PC-3 (cell line): ENCODE measurements around the gene INS. TPM values are rescaled to one million over a fixed set of nuclear protein-coding genes. Genes with fewer than 3 reads are reported as not detected.

Experiments used
- ATAC-seq: fragments of 200-7000 bp; cut with Tn5 transposase; 2 replicates; pipeline ENCODE4 v1.9.1; 2020; ENCODE audit warnings: mild to moderate bottlenecking, moderate library complexity
- BruUV-seq: library from RNA; stranded (reverse); fragments of 400-500 nt; replicated peaks from 2 replicates; lab custom pipeline; 2021; lab: Mats Ljungman, UMichigan
- CTCF ChIA-PET: fragments of 300-600 bp; sonication (Branson Sonifier 250); formaldehyde crosslinking; loops from one replicate; lab custom pipeline; 2022; ENCODE audit warnings: antibody characterized with exemption; lab: Charles Lee
- POLR2A ChIA-PET: fragments of 300-600 bp; sonication (Branson Sonifier 250); formaldehyde crosslinking; loops from one replicate; lab custom pipeline; 2022; ENCODE audit warnings: antibody characterized with exemption; ENCODE audit not compliant: unreplicated experiment; lab: Charles Lee
- DNase-seq: peaks from one replicate; pipeline ENCODE4 v3.0.0-alpha.2; 2015
- H2AFZ ChIP-seq: fragments of 300-600 bp; sonication (generic); 2 replicates; pipeline ENCODE4 v1.6.0; 2016; ENCODE audit warnings: antibody characterized with exemption, low read length
- H3F3A ChIP-seq: fragments of 300-600 bp; sonication (generic); one replicate; pipeline ENCODE4 v1.6.0; 2017; ENCODE audit warnings: antibody characterized with exemption, low read length, control low read depth, mild to moderate bottlenecking; ENCODE audit not compliant: unreplicated experiment
- H3K27ac ChIP-seq: fragments of 300-600 bp; sonication (generic); 2 replicates; pipeline ENCODE4 v1.5.1; 2016; ENCODE audit warnings: mild to moderate bottlenecking, low read length
- H3K27me3 ChIP-seq: fragments of 300-600 bp; sonication (generic); 2 replicates; pipeline ENCODE4 v1.6.1; 2016; ENCODE audit warnings: low read length, mixed read lengths
- H3K36me3 ChIP-seq: fragments of 300-600 bp; sonication (generic); 2 replicates; pipeline ENCODE4 v1.6.1; 2016; ENCODE audit warnings: low read depth, mixed run types, low read length, mixed read lengths
- H3K4me1 ChIP-seq: fragments of 300-600 bp; sonication (generic); 2 replicates; pipeline ENCODE4 v1.5.1; 2016; ENCODE audit warnings: low read length; ENCODE audit not compliant: insufficient read depth
- H3K4me2 ChIP-seq: fragments of 300-600 bp; sonication (generic); 2 replicates; pipeline ENCODE4 v1.6.0; 2016; ENCODE audit warnings: low read length
- H3K4me3 ChIP-seq: fragments of 300-600 bp; sonication (generic); 2 replicates; pipeline ENCODE4 v1.5.1; 2016; ENCODE audit warnings: mild to moderate bottlenecking, low read length, mixed read lengths
- H3K79me2 ChIP-seq: fragments of 300-600 bp; sonication (generic); 2 replicates; pipeline ENCODE4 v1.6.1; 2017; ENCODE audit warnings: low read length, mixed read lengths
- H3K9ac ChIP-seq: fragments of 300-600 bp; sonication (generic); 2 replicates; pipeline ENCODE4 v1.6.0; 2016; ENCODE audit warnings: mild to moderate bottlenecking, low read length
- H3K9me2 ChIP-seq: fragments of 300-600 bp; sonication (generic); replicated peaks from 2 replicates; pipeline ENCODE4 v1.6.1; 2016; ENCODE audit warnings: mixed run types, low read length, mixed read lengths
- H3K9me3 ChIP-seq: fragments of 300-600 bp; sonication (generic); 2 replicates; pipeline ENCODE4 v1.6.1; 2016; ENCODE audit warnings: low read length, mixed read lengths
- H4K20me1 ChIP-seq: fragments of 300-600 bp; sonication (generic); 2 replicates; pipeline ENCODE4 v1.6.1; 2016; ENCODE audit warnings: low read length, mixed read lengths
- EZH2 ChIP-seq: fragments of 300-600 bp; sonication (generic); IDR thresholded peaks from one replicate; pipeline ENCODE4 v1.6.1; 2017; ENCODE audit warnings: antibody characterized with exemption, mild to moderate bottlenecking, low read length; ENCODE audit not compliant: unreplicated experiment
- EZH2phosphoT487 ChIP-seq: fragments of 300-600 bp; sonication (generic); IDR thresholded peaks from 2 replicates; pipeline ENCODE4 v1.6.1; 2018; ENCODE audit warnings: mild to moderate bottlenecking, antibody characterized with exemption, low read length, borderline replicate concordance
- intact Hi-C: fragments of 100-400 bp; cut with micrococcal nuclease; formaldehyde crosslinking; loops from 2 replicates; pipeline ENCODE4 v1.9.0; 2023
- total RNA-seq: library from RNA; depleted of rRNA; stranded (reverse); fragments of >200 nt; gene quantifications from 2 replicates; pipeline ENCODE4 v1.2.3, GENCODE V29; 2014
- TF ChIP-seq, protein P1 (sequence below): fragments of 300-600 bp; sonication (generic); conservative IDR thresholded peaks from 2 replicates; pipeline ENCODE4 v1.5.1; 2017; ENCODE audit warnings: antibody characterized with exemption, low read depth, mild to moderate bottlenecking, low read length

INS gene
- total RNA-seq, 1 experiment from 2014 or later = not detected

DNA sequence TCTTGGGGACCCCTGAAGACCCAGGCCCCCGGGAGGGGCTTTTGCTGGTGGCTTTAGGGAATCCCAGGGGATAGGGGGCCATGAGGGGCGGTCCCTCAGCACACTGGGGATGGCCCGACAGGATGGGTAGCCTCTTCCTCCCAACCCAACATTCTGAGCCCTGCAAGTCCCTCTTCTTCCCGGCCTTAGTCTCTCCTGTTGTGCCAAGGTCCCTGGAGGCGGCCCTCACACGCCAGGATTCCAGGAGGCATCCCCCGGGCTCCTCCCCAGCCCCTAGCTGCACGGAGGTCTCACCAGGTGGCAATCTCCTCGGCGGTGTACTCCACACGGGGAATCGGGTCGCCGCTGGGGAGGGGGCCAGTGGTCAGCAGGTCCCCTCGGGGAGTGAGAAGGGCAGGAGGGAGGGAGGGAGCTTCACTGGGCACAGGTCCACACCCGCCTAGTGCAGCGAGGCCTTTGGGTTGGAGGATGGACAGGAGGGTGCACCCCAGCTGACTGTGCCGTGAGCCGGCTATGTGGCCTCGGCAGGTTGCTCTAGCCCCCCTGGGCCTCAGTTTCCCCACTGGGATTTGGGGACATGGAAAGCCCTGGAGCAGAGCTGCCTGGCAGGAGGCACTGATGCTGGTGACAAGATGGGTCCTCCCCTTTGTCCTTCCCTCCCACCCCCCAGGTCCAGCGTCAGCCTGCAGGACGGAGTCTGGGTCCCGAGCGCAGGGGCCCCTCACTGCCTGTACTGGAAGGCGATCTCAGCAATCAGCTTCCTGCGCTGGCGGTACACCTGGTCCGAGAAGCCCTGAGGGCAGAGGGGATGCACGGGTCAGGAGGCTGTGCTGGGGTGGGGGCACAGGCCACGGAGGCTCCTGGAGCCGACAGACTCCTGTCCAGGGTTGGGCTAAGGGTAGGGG, 6.4 kb upstream of the INS start:
- no peaks in the 10 kb centered on the region for H3K36me3 ChIP-seq
- H3K9me2 ChIP-seq = no peaks in the 10 kb centered on the region
- no peaks in the 10 kb centered on the region for H3K27me3 ChIP-seq
- no peak overlapping the region for H3K9ac ChIP-seq
- POLR2A ChIA-PET = no interaction called here
- no peak overlapping the region for H2AFZ ChIP-seq
- TF ChIP-seq EZH2 (no peak), EZH2phosphoT487 (no peak)
- TF ChIP-seq, protein P1, sequence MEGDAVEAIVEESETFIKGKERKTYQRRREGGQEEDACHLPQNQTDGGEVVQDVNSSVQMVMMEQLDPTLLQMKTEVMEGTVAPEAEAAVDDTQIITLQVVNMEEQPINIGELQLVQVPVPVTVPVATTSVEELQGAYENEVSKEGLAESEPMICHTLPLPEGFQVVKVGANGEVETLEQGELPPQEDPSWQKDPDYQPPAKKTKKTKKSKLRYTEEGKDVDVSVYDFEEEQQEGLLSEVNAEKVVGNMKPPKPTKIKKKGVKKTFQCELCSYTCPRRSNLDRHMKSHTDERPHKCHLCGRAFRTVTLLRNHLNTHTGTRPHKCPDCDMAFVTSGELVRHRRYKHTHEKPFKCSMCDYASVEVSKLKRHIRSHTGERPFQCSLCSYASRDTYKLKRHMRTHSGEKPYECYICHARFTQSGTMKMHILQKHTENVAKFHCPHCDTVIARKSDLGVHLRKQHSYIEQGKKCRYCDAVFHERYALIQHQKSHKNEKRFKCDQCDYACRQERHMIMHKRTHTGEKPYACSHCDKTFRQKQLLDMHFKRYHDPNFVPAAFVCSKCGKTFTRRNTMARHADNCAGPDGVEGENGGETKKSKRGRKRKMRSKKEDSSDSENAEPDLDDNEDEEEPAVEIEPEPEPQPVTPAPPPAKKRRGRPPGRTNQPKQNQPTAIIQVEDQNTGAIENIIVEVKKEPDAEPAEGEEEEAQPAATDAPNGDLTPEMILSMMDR = no peak
- no peaks in the 10 kb centered on the region for H3F3A ChIP-seq
- H3K4me2 ChIP-seq = no peak overlapping the region
- H3K27ac ChIP-seq = no peak overlapping the region
- H3K4me3 ChIP-seq = no peak overlapping the region
- DNase-seq (no peak), ATAC-seq (no peak)
- H3K79me2 ChIP-seq = no peaks in the 10 kb centered on the region
- H3K9me3 ChIP-seq = no peaks in the 10 kb centered on the region
- intact Hi-C loops = no loop called here
- CTCF ChIA-PET = no interaction called here
- BruUV-seq = no TSS peak
- H3K4me1 ChIP-seq = peaks cover 13% of the 10 kb centered on the region; the same call in 1 of the 2 replicates
- H4K20me1 ChIP-seq = no peaks in the 10 kb centered on the region

DNA sequence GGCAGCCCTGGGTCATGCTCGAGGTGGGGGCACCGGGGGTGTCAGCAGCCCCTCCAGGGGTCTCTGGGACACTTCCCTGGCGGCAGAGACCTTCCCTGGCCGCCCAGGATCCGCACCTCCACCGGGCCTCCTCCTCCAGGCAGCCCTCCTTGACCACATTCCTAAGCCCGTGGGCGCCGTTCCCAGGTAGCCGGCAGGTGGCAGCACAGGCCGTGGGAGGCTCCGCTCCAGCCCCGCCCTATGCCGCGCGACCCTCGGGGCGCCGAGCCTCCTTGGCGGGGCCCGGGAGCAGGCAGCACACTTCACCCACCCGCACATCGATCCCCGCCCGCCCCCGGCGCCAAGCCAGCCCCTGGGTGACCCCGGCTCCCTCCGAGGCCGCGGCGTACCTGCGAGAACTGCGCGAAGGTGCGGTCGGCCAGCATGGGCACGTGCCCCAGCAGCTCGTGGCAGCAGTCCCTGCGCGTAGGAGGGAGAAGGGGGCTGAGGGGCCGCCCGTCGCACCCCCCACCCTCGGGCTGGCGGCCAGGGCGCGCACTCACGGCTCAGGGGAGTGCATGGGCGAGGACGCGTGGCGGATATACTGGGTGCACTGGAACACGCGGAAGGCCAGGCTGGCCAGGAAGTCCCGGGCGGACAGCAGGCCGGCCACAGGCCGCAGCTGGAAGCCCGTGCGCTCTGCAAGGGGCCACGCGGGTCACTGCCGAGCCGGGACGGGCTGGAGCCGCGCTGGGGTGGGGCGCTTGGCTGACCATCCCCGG, 5.3 kb upstream of the INS start:
- ChIA-PET POLR2A (no interaction called here), CTCF (no interaction called here)
- no TSS peak for BruUV-seq
- H3K27me3 ChIP-seq = no peaks in the 10 kb centered on the region
- H2AFZ ChIP-seq = peak overlapping the region; percentile 86
- TF ChIP-seq EZH2phosphoT487 = no peak
- TF ChIP-seq, protein P1 = peak; percentile 70
- H3K27ac ChIP-seq = no peak overlapping the region
- H3K36me3 ChIP-seq = no peaks in the 10 kb centered on the region
- H3K4me1 ChIP-seq = peaks cover 13% of the 10 kb centered on the region; the same call in 1 of the 2 replicates
- peak; percentile 52 for DNase-seq
- intact Hi-C loops = loop anchor here (1.0 kb wide), 1 partner anchor 29 kb away; no protein-coding TSS in a partner anchor
- H3F3A ChIP-seq = no peaks in the 10 kb centered on the region
- H3K9me2 ChIP-seq = no peaks in the 10 kb centered on the region
- peak overlapping the region; percentile 12; the same call in 1 of the 2 replicates for H3K9ac ChIP-seq
- ATAC-seq = peak; percentile 78
- no peaks in the 10 kb centered on the region for H3K9me3 ChIP-seq
- H3K79me2 ChIP-seq = no peaks in the 10 kb centered on the region
- no peak overlapping the region for H3K4me3 ChIP-seq
- H3K4me2 ChIP-seq = peak overlapping the region; percentile 69
- no peaks in the 10 kb centered on the region for H4K20me1 ChIP-seq
